WTC11 (cell line): ENCODE data around the gene PANK3. TPM values are rescaled to one million over a fixed set of nuclear protein-coding genes. Genes with fewer than 3 reads are reported as not detected.

Experiments used
- ATAC-seq: fragments of 200-7000 bp; cut with Tn5 transposase; 2 replicates; pipeline ENCODE4 v1.10.0; 2021; ENCODE audit warnings: mild to moderate bottlenecking, moderate library complexity
- CTCF ChIA-PET: fragments of 300-600 bp; sonication (Branson Sonifier 250); formaldehyde crosslinking; loops from one replicate; lab custom pipeline; 2021; ENCODE audit warnings: antibody characterized with exemption; lab: Charles Lee
- POLR2A ChIA-PET: fragments of 350-600 bp; sonication (Branson Sonifier 250); formaldehyde crosslinking; loops from one replicate; lab custom pipeline; 2021; ENCODE audit warnings: antibody characterized with exemption; lab: Charles Lee
- DNase-seq: peaks from one replicate; pipeline ENCODE4 v3.0.0; 2021; ENCODE audit warnings: low spot score
- H3K27ac Mint-ChIP-seq: 2 replicates; pipeline ENCODE4 v1.8.0; 2021; ENCODE audit warnings: mixed read lengths
- H3K27me3 Mint-ChIP-seq: 2 replicates; pipeline ENCODE4 v1.8.0; 2021; ENCODE audit warnings: low read depth, mild to moderate bottlenecking, moderate library complexity, mixed read lengths
- H3K36me3 Mint-ChIP-seq: 2 replicates; pipeline ENCODE4 v1.8.0; 2021; ENCODE audit warnings: mixed read lengths
- H3K4me1 Mint-ChIP-seq: 2 replicates; pipeline ENCODE4 v1.8.0; 2022; ENCODE audit warnings: mixed read lengths
- H3K4me3 Mint-ChIP-seq: 2 replicates; pipeline ENCODE4 v1.8.0; 2021; ENCODE audit warnings: mild to moderate bottlenecking, moderate library complexity, mixed read lengths
- H3K9me3 Mint-ChIP-seq: 2 replicates; pipeline ENCODE4 v1.8.0; 2021; ENCODE audit warnings: mixed read lengths
- ATF2 ChIP-seq: sonication (generic); formaldehyde crosslinking; IDR thresholded peaks from 2 replicates; pipeline ENCODE4 v1.8.1; 2022; ENCODE audit warnings: low read depth, missing genetic modification reagents, borderline replicate concordance
- CBFB ChIP-seq: sonication (generic); formaldehyde crosslinking; IDR thresholded peaks from 2 replicates; pipeline ENCODE4 v1.8.1; 2022; ENCODE audit warnings: mild to moderate bottlenecking, low read depth, missing genetic modification reagents
- CREM ChIP-seq: sonication (generic); formaldehyde crosslinking; IDR thresholded peaks from 2 replicates; pipeline ENCODE4 v1.8.1; 2022; ENCODE audit warnings: mild to moderate bottlenecking, missing genetic modification reagents, moderate library complexity
- CTCF ChIP-seq: fragments of 200-600 bp; IDR thresholded peaks from 2 replicates; pipeline ENCODE4 v1.8.0; 2022; ENCODE audit warnings: antibody characterized with exemption
- ELF4 ChIP-seq: sonication (generic); formaldehyde crosslinking; IDR thresholded peaks from 2 replicates; pipeline ENCODE4 v1.8.1; 2022; ENCODE audit warnings: low read depth, mild to moderate bottlenecking, moderate library complexity, missing genetic modification reagents
- ESRRA ChIP-seq: sonication (generic); formaldehyde crosslinking; IDR thresholded peaks from 2 replicates; pipeline ENCODE4 v1.8.1; 2022; ENCODE audit warnings: mild to moderate bottlenecking, missing genetic modification reagents, borderline replicate concordance
- ETV6 ChIP-seq: sonication (generic); formaldehyde crosslinking; IDR thresholded peaks from 2 replicates; pipeline ENCODE4 v1.8.1; 2022; ENCODE audit warnings: mild to moderate bottlenecking, missing genetic modification reagents
- FOXP1 ChIP-seq: sonication (generic); formaldehyde crosslinking; IDR thresholded peaks from 2 replicates; pipeline ENCODE4 v1.8.0; 2022; ENCODE audit warnings: missing genetic modification reagents, mild to moderate bottlenecking, moderate library complexity, borderline replicate concordance
- KAT7 ChIP-seq: sonication (generic); formaldehyde crosslinking; IDR thresholded peaks from 2 replicates; pipeline ENCODE4 v1.8.1; 2023; ENCODE audit warnings: missing genetic modification reagents, mild to moderate bottlenecking, borderline replicate concordance
- NFATC4 ChIP-seq: fragments of 250-450 bp; sonication (Bioruptor Pico); IDR thresholded peaks from 2 replicates; pipeline ENCODE4 v1.9.0; 2021; ENCODE audit warnings: mild to moderate bottlenecking
- NFE2L1 ChIP-seq: sonication (generic); formaldehyde crosslinking; IDR thresholded peaks from 2 replicates; pipeline ENCODE4 v1.8.1; 2023; ENCODE audit warnings: missing genetic modification reagents
- NR2C2 ChIP-seq: sonication (generic); formaldehyde crosslinking; IDR thresholded peaks from 2 replicates; pipeline ENCODE4 v1.8.0; 2022; ENCODE audit warnings: mild to moderate bottlenecking, missing genetic modification reagents
- PREB ChIP-seq: sonication (generic); formaldehyde crosslinking; IDR thresholded peaks from 2 replicates; pipeline ENCODE4 v1.8.1; 2022; ENCODE audit warnings: mild to moderate bottlenecking, missing genetic modification reagents, moderate library complexity, borderline replicate concordance
- SMAD4 ChIP-seq: sonication (generic); formaldehyde crosslinking; IDR thresholded peaks from 2 replicates; pipeline ENCODE4 v1.8.0; 2022; ENCODE audit warnings: mild to moderate bottlenecking, missing genetic modification reagents
- TEAD1 ChIP-seq: sonication (generic); formaldehyde crosslinking; IDR thresholded peaks from 2 replicates; pipeline ENCODE4 v1.8.0; 2022; ENCODE audit warnings: mild to moderate bottlenecking, missing genetic modification reagents
- TEAD4 ChIP-seq: sonication (generic); formaldehyde crosslinking; IDR thresholded peaks from 2 replicates; pipeline ENCODE4 v1.8.0; 2022; ENCODE audit warnings: mild to moderate bottlenecking, missing genetic modification reagents
- TP53 ChIP-seq: sonication (generic); formaldehyde crosslinking; IDR thresholded peaks from 2 replicates; pipeline ENCODE4 v1.8.1; 2023; ENCODE audit warnings: mild to moderate bottlenecking, missing genetic modification reagents
- ZNF138 ChIP-seq: sonication (generic); formaldehyde crosslinking; conservative IDR thresholded peaks from 2 replicates; pipeline ENCODE4 v1.8.1; 2022; ENCODE audit warnings: mild to moderate bottlenecking, moderate library complexity, missing genetic modification reagents
- ZNF219 ChIP-seq: sonication (generic); formaldehyde crosslinking; IDR thresholded peaks from 2 replicates; pipeline ENCODE4 v1.8.0; 2023; ENCODE audit warnings: missing genetic modification reagents, mild to moderate bottlenecking, borderline replicate concordance
- ZNF232 ChIP-seq: sonication (generic); formaldehyde crosslinking; IDR thresholded peaks from 2 replicates; pipeline ENCODE4 v1.8.0; 2022; ENCODE audit warnings: mild to moderate bottlenecking, missing genetic modification reagents
- ZNF423 ChIP-seq: fragments of 250-450 bp; sonication (Bioruptor Pico); IDR thresholded peaks from 2 replicates; pipeline ENCODE4 v2.1.2; 2022; ENCODE audit warnings: mild to moderate bottlenecking, moderate library complexity
- total RNA-seq: library from RNA; stranded (reverse); gene quantifications from 3 replicates; pipeline ENCODE4 v1.2.3, GENCODE V29; 2021
- TF ChIP-seq, protein P1 (sequence below): sonication (generic); formaldehyde crosslinking; IDR thresholded peaks from 2 replicates; pipeline ENCODE4 v1.8.1; 2023; ENCODE audit warnings: mild to moderate bottlenecking, moderate library complexity, missing genetic modification reagents
- TF ChIP-seq, protein P2 (sequence below): sonication (generic); formaldehyde crosslinking; IDR thresholded peaks from 2 replicates; pipeline ENCODE4 v1.8.0; 2022; ENCODE audit warnings: mild to moderate bottlenecking, missing genetic modification reagents
- TF ChIP-seq, protein P3 (sequence below): sonication (generic); formaldehyde crosslinking; IDR thresholded peaks from 2 replicates; pipeline ENCODE4 v1.8.1; 2022; ENCODE audit warnings: missing genetic modification reagents, borderline replicate concordance
- TF ChIP-seq, protein P4 (sequence below): fragments of 250-450 bp; sonication (Bioruptor Pico); IDR thresholded peaks from 2 replicates; pipeline ENCODE4 v1.9.0; 2021; ENCODE audit warnings: moderate library complexity, mild to moderate bottlenecking, inconsistent platforms, borderline replicate concordance
- TF ChIP-seq, protein P5 (sequence below): sonication (generic); formaldehyde crosslinking; IDR thresholded peaks from 2 replicates; pipeline ENCODE4 v1.8.1; 2023; ENCODE audit warnings: mild to moderate bottlenecking, missing genetic modification reagents, moderate library complexity
- TF ChIP-seq, protein P6 (sequence below): sonication (generic); formaldehyde crosslinking; IDR thresholded peaks from 2 replicates; pipeline ENCODE4 v1.8.0; 2023; ENCODE audit warnings: missing genetic modification reagents

PANK3 gene
- total RNA-seq, 1 experiment from 2014 or later: 90.2 TPM

GRCh38 chr5:168606562-168606961 lies 27.4 kb upstream of the PANK3 start:
- DNase-seq (no peak), ATAC-seq (no peak)
- Mint-ChIP-seq H3K9me3 (no peaks in the 10 kb centered on the region), H3K27me3 (no peaks in the 10 kb centered on the region), H3K27ac (no peak overlapping the region), H3K4me1 (no peaks in the 10 kb centered on the region), H3K4me3 (no peak overlapping the region), H3K36me3 (no peaks in the 10 kb centered on the region)
- POLR2A ChIA-PET: no interaction called here
- CTCF ChIA-PET: no interaction called here
- TF ChIP-seq KAT7 (CRISPR knock-in tag) (no peak), ZNF138 (CRISPR knock-in tag) (no peak), NFE2L1 (CRISPR knock-in tag) (no peak), ELF4 (no peak), ESRRA (CRISPR knock-in tag) (no peak), TP53 (CRISPR knock-in tag) (no peak), ETV6 (CRISPR knock-in tag) (no peak), FOXP1 (CRISPR knock-in tag) (no peak), CREM (CRISPR knock-in tag) (no peak), ZNF232 (CRISPR knock-in tag) (no peak), NFATC4 (CRISPR knock-in tag) (no peak), ATF2 (CRISPR knock-in tag) (no peak), PREB (no peak), SMAD4 (CRISPR knock-in tag) (no peak), NR2C2 (no peak), TEAD1 (CRISPR knock-in tag) (no peak)
- TF ChIP-seq, protein P1, sequence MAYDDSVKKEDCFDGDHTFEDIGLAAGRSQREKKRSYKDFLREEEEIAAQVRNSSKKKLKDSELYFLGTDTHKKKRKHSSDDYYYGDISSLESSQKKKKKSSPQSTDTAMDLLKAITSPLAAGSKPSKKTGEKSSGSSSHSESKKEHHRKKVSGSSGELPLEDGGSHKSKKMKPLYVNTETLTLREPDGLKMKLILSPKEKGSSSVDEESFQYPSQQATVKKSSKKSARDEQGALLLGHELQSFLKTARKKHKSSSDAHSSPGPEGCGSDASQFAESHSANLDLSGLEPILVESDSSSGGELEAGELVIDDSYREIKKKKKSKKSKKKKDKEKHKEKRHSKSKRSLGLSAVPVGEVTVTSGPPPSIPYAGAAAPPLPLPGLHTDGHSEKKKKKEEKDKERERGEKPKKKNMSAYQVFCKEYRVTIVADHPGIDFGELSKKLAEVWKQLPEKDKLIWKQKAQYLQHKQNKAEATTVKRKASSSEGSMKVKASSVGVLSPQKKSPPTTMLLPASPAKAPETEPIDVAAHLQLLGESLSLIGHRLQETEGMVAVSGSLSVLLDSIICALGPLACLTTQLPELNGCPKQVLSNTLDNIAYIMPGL: no peak
- TF ChIP-seq, protein P2, sequence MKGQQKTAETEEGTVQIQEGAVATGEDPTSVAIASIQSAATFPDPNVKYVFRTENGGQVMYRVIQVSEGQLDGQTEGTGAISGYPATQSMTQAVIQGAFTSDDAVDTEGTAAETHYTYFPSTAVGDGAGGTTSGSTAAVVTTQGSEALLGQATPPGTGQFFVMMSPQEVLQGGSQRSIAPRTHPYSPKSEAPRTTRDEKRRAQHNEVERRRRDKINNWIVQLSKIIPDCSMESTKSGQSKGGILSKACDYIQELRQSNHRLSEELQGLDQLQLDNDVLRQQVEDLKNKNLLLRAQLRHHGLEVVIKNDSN: no peak
- TF ChIP-seq, protein P3, sequence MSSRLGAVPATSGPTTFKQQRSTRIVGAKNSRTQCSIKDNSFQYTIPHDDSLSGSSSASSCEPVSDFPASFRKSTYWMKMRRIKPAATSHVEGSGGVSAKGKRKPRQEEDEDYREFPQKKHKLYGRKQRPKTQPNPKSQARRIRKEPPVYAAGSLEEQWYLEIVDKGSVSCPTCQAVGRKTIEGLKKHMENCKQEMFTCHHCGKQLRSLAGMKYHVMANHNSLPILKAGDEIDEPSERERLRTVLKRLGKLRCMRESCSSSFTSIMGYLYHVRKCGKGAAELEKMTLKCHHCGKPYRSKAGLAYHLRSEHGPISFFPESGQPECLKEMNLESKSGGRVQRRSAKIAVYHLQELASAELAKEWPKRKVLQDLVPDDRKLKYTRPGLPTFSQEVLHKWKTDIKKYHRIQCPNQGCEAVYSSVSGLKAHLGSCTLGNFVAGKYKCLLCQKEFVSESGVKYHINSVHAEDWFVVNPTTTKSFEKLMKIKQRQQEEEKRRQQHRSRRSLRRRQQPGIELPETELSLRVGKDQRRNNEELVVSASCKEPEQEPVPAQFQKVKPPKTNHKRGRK (CRISPR knock-in tag): no peak
- TF ChIP-seq, protein P4, sequence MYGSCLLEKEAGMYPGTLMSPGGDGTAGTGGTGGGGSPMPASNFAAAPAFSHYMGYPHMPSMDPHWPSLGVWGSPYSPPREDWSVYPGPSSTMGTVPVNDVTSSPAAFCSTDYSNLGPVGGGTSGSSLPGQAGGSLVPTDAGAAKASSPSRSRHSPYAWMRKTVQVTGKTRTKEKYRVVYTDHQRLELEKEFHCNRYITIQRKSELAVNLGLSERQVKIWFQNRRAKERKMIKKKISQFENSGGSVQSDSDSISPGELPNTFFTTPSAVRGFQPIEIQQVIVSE (CRISPR knock-in tag): no peak
- TF ChIP-seq, all 79 proteins: peak for 0

DNA sequence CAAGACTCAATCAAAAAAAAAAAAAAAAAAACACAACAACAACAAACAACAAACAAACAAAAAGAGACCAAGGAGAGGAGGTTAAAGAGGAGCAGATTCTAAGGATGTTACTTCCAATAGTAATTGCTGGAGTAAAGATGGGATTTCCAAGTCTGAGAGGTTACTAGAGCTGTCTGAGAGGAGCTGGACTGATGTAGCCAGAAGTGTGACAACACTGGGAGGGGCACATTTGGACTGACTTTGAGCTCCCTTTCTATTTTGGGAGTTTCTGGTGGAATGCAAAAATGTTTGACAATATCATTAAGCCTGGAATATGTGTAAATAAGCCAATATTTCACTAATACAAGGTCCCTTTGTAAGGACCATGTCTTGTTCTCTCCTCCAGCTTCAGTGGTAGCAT lies 25.3 kb upstream of the PANK3 start:
- no peak overlapping the region for H3K27ac Mint-ChIP-seq
- H3K27me3 Mint-ChIP-seq: no peaks in the 10 kb centered on the region
- TF ChIP-seq TEAD4 (CRISPR knock-in tag) (no peak), CBFB (CRISPR knock-in tag) (no peak), ZNF423 (CRISPR knock-in tag) (no peak), NFE2L1 (CRISPR knock-in tag) (no peak), CTCF (no peak), ZNF219 (CRISPR knock-in tag) (no peak), ELF4 (no peak)
- TF ChIP-seq, protein P5, sequence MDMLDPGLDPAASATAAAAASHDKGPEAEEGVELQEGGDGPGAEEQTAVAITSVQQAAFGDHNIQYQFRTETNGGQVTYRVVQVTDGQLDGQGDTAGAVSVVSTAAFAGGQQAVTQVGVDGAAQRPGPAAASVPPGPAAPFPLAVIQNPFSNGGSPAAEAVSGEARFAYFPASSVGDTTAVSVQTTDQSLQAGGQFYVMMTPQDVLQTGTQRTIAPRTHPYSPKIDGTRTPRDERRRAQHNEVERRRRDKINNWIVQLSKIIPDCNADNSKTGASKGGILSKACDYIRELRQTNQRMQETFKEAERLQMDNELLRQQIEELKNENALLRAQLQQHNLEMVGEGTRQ (CRISPR knock-in tag): no peak
- TF ChIP-seq, protein P6, sequence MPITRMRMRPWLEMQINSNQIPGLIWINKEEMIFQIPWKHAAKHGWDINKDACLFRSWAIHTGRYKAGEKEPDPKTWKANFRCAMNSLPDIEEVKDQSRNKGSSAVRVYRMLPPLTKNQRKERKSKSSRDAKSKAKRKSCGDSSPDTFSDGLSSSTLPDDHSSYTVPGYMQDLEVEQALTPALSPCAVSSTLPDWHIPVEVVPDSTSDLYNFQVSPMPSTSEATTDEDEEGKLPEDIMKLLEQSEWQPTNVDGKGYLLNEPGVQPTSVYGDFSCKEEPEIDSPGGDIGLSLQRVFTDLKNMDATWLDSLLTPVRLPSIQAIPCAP: no peak
- DNase-seq: no peak
- peaks cover 9% of the 10 kb centered on the region for H3K4me1 Mint-ChIP-seq
- ATAC-seq: no peak
- ChIA-PET CTCF (interaction anchor here (0.7 to 1.1 kb wide), 3 partner anchors 24 to 143 kb away, joined by 3 to 4 read pairs (median 3); no protein-coding TSS in a partner anchor), POLR2A (interaction anchor here (0.8 kb wide), 1 partner anchor 557 kb away, joined by 3 read pairs; no protein-coding TSS in a partner anchor)
- H3K9me3 Mint-ChIP-seq: no peaks in the 10 kb centered on the region
- H3K36me3 Mint-ChIP-seq: no peaks in the 10 kb centered on the region
- H3K4me3 Mint-ChIP-seq: no peak overlapping the region
